ENCODE data around the gene MCRIP2. TPM values are rescaled to one million over a fixed set of nuclear protein-coding genes. Genes with fewer than 3 reads are reported as not detected.
A peak's percentile ranks its signal among the peaks of the same experiment; 100 is the strongest.

The MCRIP2 gene
- total RNA-seq, 6 donors from 2014 or later, result 34.9 to 85.7 (median 53.3) TPM

DNA sequence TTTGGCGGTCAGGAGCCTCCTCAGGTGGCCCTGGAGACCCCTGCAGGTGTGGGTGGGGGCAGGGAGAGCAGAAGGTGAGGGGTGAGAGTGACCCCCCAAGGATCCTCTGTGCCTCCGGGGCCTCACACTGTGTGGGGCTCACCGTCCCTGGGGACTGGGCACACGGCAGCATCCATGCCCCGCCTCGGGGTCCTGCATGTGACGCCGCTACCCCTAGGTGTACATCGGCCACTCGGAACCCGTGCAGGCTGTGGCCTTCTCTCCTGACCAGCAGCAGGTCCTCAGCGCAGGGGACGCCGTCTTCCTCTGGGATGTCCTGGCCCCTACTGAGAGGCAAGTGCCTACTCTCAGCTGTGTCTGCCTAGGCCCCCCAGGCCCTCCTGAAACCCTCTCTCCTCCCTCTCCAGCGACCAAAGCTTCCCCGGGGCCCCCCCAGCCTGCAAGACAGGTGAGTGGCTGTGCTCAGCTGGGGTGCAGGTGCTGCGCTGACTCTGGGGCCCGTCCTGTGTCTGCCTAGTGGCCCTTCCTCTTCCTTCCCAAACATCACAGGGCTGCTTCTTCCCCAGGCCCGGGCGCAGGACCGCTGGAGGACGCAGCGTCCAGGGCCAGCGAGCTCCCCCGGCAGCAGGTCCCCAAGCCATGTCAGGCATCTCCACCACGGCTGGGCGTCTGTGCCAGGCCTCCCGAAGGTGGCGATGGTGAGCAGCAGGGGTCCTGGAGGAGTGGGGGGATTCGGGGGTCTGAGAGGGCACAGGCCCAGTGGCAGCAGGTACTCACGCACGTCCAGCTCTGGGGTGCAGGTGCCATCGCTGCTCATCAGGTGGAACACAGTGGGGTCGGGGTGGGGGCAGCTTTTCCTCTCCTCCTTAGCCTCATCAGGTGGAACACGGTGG is 17.3 kb downstream of the MCRIP2 start:
- Histone ChIP-seq H3K36me3 (peaks cover 0 to 38% (median 11%) of the 10 kb centered on the region in 4 donors), H3K27me3 (no peaks in the 10 kb centered on the region), H3K4me1 (peaks cover 13 to 20% (median 14%) of the 10 kb centered on the region in 4 donors), H3K9me3 (no peaks in the 10 kb centered on the region), H3K27ac (no peak overlapping the region), H3K4me3 (no peak overlapping the region)
- no peak for DNase-seq
- WGBS, 2 donors, result 93 to 98% methylated on average over 6 to 31 of the region's 35 CpGs
- ATAC-seq (ENCODE audit: low FRiP score in 2 of 2), result no peak
- TF ChIP-seq POLR2AphosphoS5 (IDR thresholded peaks at IDR 0.05), result no peak
- no peak for TF ChIP-seq POLR2A (IDR thresholded peaks at IDR 0.05)

DNA sequence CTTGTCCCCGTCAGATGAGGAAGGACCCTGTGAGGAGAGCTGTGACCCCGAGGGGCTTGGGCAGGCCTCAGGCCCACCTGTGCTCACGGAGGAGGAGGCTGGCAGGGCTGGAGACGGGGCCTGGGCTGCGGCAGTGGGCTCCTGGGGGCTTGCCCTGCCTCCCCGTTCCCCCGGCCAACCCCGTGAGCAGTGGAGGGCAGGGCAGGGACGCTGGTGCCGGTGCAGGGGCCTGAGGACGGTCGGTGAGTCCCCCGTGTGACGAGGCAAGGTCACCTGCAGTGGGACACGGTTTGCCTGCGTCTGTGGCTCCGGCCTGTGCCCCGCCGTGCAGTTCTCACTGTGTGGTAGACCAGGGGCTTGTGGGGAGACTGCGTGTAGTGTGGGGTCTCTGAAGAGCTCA is 18.0 kb downstream of the MCRIP2 start:
- no peak for DNase-seq
- no peaks in the 10 kb centered on the region for H3K27me3 ChIP-seq
- peaks cover 13 to 20% (median 14%) of the 10 kb centered on the region in 4 donors for H3K4me1 ChIP-seq
- peak overlapping the region in 1 of 4 donors; percentile 54 for H3K27ac ChIP-seq
- ATAC-seq (ENCODE audit: low FRiP score in 2 of 2), result no peak
- H3K4me3 ChIP-seq, result no peak overlapping the region
- 90 to 91% methylated on average over 5 to 20 of the region's 20 CpGs for WGBS, 2 donors
- no peak for TF ChIP-seq POLR2AphosphoS5 (IDR thresholded peaks at IDR 0.05)
- no peak for TF ChIP-seq EP300 (IDR thresholded peaks at IDR 0.05)
- TF ChIP-seq POLR2A (IDR thresholded peaks at IDR 0.05), result no peak
- TF ChIP-seq, protein P1, sequence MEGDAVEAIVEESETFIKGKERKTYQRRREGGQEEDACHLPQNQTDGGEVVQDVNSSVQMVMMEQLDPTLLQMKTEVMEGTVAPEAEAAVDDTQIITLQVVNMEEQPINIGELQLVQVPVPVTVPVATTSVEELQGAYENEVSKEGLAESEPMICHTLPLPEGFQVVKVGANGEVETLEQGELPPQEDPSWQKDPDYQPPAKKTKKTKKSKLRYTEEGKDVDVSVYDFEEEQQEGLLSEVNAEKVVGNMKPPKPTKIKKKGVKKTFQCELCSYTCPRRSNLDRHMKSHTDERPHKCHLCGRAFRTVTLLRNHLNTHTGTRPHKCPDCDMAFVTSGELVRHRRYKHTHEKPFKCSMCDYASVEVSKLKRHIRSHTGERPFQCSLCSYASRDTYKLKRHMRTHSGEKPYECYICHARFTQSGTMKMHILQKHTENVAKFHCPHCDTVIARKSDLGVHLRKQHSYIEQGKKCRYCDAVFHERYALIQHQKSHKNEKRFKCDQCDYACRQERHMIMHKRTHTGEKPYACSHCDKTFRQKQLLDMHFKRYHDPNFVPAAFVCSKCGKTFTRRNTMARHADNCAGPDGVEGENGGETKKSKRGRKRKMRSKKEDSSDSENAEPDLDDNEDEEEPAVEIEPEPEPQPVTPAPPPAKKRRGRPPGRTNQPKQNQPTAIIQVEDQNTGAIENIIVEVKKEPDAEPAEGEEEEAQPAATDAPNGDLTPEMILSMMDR (IDR thresholded peaks at IDR 0.05), result no peak
- peaks cover 0 to 38% (median 11%) of the 10 kb centered on the region in 4 donors for H3K36me3 ChIP-seq
- H3K9me3 ChIP-seq, result no peaks in the 10 kb centered on the region

DNA sequence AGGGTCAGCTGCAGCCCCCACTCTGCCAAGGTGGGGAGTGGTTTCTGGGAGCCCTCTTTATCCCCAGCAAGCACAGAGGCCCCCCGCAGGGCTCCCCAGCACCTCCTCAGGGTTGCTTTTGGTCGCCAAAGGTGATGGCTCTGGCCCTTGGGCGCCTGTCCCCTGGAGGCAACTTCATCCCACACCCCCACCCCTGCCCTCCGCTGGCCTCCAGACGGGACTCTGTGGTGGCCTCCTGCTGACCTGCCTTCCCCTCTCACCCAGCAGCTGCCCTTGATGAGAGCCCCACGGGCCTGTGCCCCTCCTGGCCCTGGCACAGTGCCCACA is 18.5 kb downstream of the MCRIP2 start:
- 55 to 63% methylated on average over 5 to 6 of the region's 6 CpGs for WGBS, 2 donors
- Histone ChIP-seq H3K27me3 (no peaks in the 10 kb centered on the region), H3K4me1 (peaks cover 13 to 20% (median 14%) of the 10 kb centered on the region in 4 donors), H3K27ac (peak overlapping the region; percentile 54 to 79 (median 60)), H3K36me3 (peaks cover 0 to 34% (median 11%) of the 10 kb centered on the region in 4 donors), H3K9me3 (no peaks in the 10 kb centered on the region), H3K4me3 (peak overlapping the region in 1 of 4 donors; percentile 39)
- ATAC-seq (ENCODE audit: low FRiP score in 2 of 2) (no peak), DNase-seq (no peak)
- TF ChIP-seq POLR2AphosphoS5 (IDR thresholded peaks at IDR 0.05) (no peak), POLR2A (IDR thresholded peaks at IDR 0.05) (no peak), EP300 (IDR thresholded peaks at IDR 0.05) (no peak)
- TF ChIP-seq, protein P1 (IDR thresholded peaks at IDR 0.05), result no peak

DNA sequence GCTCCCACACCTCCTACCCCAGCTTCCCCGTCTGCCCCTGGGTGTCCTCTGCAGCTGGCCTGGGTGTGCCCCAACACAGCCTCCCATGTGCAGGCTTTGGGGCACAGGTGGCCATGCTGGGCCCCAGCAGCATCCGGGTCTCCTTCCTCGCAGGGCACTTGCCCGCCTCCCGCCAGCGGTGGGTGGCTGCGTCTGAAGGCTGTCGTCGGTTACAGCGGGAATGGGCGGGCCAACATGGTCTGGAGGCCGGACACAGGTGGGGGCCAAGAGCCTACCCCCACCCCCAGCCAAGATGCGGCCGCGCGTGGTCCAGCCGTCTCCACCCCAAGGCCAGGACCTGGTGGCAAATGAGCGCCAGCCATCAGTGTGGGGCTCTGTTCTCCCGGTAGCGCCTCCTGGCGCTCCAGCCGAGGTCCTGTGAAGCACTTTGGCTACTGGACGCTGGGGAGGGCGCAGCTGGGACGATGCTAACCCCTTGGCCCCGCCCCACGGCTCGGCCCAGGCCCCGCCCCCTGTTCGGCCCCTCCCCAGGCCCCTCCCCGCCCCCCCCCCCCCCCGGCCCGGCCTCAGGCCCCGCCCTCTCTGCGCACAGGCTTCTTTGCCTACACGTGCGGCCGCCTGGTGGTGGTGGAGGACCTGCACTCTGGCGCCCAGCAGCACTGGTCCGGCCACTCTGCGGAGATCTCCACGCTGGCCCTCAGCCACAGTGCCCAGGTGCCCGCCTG is 19.0 kb downstream of the MCRIP2 start:
- WGBS, 2 donors, result 0 to 17% methylated on average over 2 to 5 of the region's 43 CpGs
- DNase-seq, result peak; percentile 94 to 96
- H3K36me3 ChIP-seq, result peaks cover 0 to 29% (median 9%) of the 10 kb centered on the region in 4 donors
- peaks cover 13 to 20% (median 14%) of the 10 kb centered on the region in 4 donors for H3K4me1 ChIP-seq
- ATAC-seq (ENCODE audit: low FRiP score in 2 of 2), result peak; percentile 91 to 93
- no peaks in the 10 kb centered on the region for H3K27me3 ChIP-seq
- TF ChIP-seq POLR2A (IDR thresholded peaks at IDR 0.05) (no peak), EP300 (IDR thresholded peaks at IDR 0.05) (no peak), POLR2AphosphoS5 (IDR thresholded peaks at IDR 0.05) (peak in 1 of 2 donors; percentile 1)
- TF ChIP-seq, protein P1 (IDR thresholded peaks at IDR 0.05), result peak; percentile 67 to 83 (median 72)
- H3K9me3 ChIP-seq, result no peaks in the 10 kb centered on the region
- peak overlapping the region; percentile 55 to 79 (median 71) for H3K27ac ChIP-seq
- peak overlapping the region in 3 of 4 donors; percentile 22 to 39 (median 30) for H3K4me3 ChIP-seq

Measured in upper lobe of left lung (tissue), 6 donors.